ENCODE measurements around the gene GJA8.
"Not testable (repeated sequence)": the region's sequence is repeated elsewhere in the genome, so short reads cannot be mapped to it uniquely, and the experiment has no call there.

GJA8 gene

DNA sequence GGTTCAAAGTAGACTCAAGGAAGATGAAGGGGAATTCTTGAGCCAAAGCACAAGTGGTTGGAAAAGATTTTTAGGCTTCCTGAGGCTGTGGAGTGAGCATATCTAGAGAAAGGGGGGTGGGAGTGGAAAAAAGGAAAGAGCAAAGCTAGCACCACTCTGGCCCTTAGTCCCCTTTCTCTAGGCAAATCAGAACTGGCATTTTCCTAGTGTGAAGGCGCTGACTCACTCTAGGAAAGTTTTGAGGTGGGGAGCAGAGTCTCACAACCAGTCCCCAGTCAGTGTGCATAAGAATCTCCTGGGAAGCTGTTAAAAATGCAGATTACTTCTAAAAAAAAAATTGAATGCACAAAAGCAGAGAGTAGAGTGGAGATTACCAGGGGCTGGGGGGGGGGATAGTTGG is 22.2 kb downstream of the GJA8 start:
- no peak overlapping the region for H3K9ac ChIP-seq
- H3K4me2 ChIP-seq, result no peak overlapping the region
- no peaks in the 10 kb centered on the region for H3K36me3 ChIP-seq
- H3K27me3 ChIP-seq, result no peaks in the 10 kb centered on the region
- peaks cover 6% of the 10 kb centered on the region for H3K4me1 ChIP-seq
- no peak for TF ChIP-seq Cebpa-rat (IDR thresholded peaks at IDR 0.05)
- no peak overlapping the region for H3K27ac ChIP-seq
- no peaks in the 10 kb centered on the region for H3K9me3 ChIP-seq
- H4K20me1 ChIP-seq, result peaks cover 6% of the 10 kb centered on the region; the same call in 1 of the 2 replicates
- no peak overlapping the region for H3K4me3 ChIP-seq

DNA sequence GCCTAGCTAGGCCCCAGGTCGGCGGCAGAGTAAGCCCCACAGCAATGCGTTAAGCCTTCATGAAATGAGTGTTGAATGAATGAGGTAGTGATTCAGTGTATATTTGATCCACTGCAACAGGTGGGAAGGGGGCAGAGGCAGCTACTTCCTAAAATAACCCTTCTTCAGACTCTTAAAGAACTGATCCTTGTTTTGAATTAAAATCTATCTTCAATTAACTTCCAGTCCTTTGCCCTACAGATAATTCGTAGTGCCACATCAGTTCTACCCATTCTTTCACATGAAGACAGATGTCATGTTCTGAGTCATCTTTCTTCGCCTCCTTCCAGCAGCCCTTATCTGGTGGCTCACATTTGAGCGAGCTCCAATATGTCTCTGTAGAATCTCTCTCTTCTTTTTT is 24.6 kb downstream of the GJA8 start:
- H3K4me2 ChIP-seq, H3K36me3 ChIP-seq, H3K9me3 ChIP-seq, H3K27ac ChIP-seq, H3K9ac ChIP-seq, H3K27me3 ChIP-seq, H3K4me3 ChIP-seq: not testable (repeated sequence)
- Histone ChIP-seq H3K4me1 (peaks cover 11% of the 10 kb centered on the region), H4K20me1 (peaks cover 12% of the 10 kb centered on the region; the same call in 1 of the 2 replicates)

DNA sequence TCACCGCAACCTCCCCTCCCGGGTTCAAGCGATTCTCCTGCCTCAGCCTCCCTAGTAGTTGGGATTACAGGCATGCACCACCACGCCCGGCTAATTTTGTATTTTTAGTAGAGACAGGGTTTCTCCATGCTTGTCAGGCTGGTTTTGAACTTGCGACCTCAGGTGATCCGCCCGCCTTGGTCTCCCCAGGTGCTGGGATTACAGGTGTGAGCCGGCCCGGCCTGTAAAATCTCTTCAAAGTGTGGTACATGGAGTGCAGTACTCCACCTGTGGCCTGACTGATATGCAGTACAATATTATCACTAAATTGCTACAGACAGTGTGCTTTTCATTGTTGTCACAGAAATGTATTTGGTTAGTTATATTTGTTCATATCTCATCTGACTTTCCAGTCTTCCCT is 25.1 kb downstream of the GJA8 start:
- H3K9me3 ChIP-seq, H3K27me3 ChIP-seq, H3K9ac ChIP-seq, H3K36me3 ChIP-seq, H3K27ac ChIP-seq, H3K4me3 ChIP-seq, H3K4me2 ChIP-seq: not testable (repeated sequence)
- H4K20me1 ChIP-seq, result peaks cover 12% of the 10 kb centered on the region; the same call in 1 of the 2 replicates
- peaks cover 11% of the 10 kb centered on the region for H3K4me1 ChIP-seq

DNA sequence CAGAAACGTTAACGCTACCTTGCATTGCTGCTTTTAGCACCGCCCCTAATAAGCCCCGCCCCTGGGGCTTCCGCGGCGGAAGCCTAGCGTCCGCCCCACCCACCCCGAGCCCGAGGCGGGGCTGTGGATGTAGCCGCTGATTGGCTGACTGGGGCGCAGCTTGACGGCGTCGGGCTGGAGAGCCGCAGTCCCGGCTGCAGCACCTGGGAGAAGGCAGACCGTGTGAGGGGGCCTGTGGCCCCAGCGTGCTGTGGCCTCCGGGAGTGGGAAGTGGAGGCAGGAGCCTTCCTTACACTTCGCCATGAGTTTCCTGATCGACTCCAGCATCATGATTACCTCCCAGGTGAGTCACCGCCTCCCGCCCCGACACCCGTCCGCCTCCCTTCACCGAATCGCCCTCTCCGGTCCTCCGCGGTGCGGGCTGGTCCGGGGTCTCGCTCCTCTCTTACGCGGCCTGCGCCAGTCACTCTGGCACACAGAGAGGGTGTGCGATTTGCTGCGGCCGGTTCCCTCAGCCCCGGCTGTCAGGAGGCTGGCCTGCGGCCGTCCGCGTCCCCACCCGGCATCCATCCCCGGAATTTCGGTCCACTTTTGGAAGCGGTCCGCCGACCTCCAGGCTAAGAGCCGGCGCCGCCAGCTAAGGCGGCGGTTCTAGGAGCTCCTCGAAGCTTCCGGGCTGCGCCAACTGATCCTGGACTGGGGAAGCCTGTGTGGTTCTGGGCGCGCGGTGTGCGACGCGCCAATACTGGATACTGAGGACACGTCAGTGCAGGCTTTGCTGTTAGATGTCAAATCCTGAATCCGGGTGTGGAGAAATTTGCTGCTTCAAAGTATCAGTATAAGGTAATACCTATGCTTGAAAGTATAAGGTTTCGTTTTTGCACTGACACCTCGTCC is 25.9 kb downstream of the GJA8 start, which contains the start of gene GPR89B:
GPR89B (plus strand) TSS at position 185 of the 897 bp plus-strand sequence; CDS start at position 302, 117 bp downstream.
- not testable (repeated sequence) for H3K9me3 ChIP-seq, H3K27me3 ChIP-seq, H3K36me3 ChIP-seq
- Histone ChIP-seq H3K4me3 (peak within 1 kb of the TSS; percentile 79), H4K20me1 (peaks cover 12% of the 10 kb centered on the region; the same call in 1 of the 2 replicates), H3K4me2 (peak within 1 kb of the TSS; percentile 77), H3K4me1 (peaks cover 11% of the 10 kb centered on the region), H3K27ac (peak within 1 kb of the TSS; percentile 60), H3K9ac (peak within 1 kb of the TSS; percentile 77)

DNA sequence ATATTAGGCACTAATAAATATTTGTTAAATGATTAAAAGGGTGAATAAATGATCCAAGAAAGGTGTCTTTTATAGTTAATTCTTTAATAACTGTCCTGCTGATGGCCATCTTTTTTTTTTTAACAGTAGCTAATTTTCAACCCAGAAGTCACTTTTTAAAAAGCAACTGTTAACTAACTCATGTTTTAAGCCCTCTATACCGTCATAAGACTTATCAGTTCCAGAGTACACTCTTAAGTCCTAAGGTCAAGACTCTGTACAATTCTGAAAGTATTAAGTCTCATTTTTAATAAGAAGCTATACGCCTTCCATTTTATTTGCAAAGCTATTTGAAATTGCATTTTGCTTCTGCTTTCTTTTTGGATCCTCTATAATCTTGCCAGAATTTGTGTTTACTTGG is 28.5 kb downstream of the GJA8 start:
- not testable (repeated sequence) for H3K4me2 ChIP-seq, H3K36me3 ChIP-seq, H3K9me3 ChIP-seq, H3K9ac ChIP-seq, H3K4me3 ChIP-seq, H3K27me3 ChIP-seq, H3K27ac ChIP-seq
- Histone ChIP-seq H4K20me1 (peaks cover 12% of the 10 kb centered on the region; the same call in 1 of the 2 replicates), H3K4me1 (peaks cover 11% of the 10 kb centered on the region)

DNA sequence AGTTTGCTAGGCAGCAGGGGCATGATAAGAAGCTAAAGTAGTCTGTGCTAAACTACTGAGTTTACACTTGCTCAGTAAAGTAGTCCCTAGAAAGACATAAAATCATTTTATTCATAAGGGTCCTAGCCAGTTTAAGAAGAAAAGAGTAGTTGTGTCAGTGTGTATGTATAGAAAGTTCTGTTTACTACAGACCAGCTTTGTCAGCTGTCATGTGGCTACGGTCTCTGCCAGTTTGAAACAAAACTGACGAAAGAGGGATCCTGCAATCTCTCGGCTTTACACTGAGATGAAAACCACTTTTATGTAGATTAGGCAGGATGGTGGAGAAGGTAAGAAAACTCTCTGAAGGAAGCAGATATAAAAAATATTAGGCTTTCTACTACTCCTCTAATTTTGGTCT is 32.7 kb downstream of the GJA8 start:
- H3K9ac ChIP-seq, H3K27me3 ChIP-seq, H3K4me3 ChIP-seq, H4K20me1 ChIP-seq, H3K4me2 ChIP-seq, H3K4me1 ChIP-seq, H3K9me3 ChIP-seq, H3K27ac ChIP-seq: not testable (repeated sequence)
- H3K36me3 ChIP-seq, result peaks cover 16% of the 10 kb centered on the region

DNA sequence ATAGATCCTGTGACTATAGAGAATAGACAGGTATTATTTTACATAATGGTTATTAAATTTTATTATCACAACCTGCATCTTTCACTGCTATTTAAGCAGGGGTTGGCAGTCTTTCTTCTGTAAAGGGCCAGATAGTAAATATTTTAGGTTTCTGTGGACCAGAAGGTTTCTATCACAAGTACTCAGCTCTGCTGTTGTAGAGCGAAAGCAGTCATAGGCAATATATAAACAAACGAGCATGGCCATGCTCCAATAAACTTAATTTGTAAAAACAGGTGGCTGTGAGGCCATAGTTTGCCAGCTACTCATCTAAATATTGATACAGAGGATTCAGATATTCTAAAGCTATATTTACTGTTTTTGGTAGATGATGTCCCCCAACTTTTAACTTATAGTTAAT is 37.9 kb downstream of the GJA8 start:
- H4K20me1 ChIP-seq, H3K27me3 ChIP-seq, H3K4me2 ChIP-seq, H3K9me3 ChIP-seq, H3K27ac ChIP-seq, H3K9ac ChIP-seq, H3K4me1 ChIP-seq, H3K4me3 ChIP-seq: not testable (repeated sequence)
- H3K36me3 ChIP-seq, result peaks cover 16% of the 10 kb centered on the region

DNA sequence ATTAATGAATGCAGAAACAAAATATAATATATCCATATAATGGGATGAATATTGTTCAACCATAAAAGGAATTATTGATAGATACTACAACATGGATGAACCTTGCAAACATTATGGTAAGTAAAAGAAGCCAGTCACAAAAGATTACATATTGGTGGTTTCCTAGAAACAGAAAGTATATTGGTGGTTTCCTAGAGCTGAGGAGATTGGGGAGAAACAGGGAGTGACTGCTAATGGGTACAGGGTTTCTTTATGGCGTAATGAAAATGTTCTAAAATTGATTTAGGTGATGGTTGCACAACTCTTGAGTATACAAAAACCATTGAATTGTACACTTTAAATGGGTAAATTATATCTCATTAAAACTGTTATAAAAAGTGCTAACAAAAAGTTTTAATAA is 40.0 kb downstream of the GJA8 start:
- H3K4me3 ChIP-seq, H3K4me1 ChIP-seq, H3K27me3 ChIP-seq, H4K20me1 ChIP-seq, H3K4me2 ChIP-seq, H3K27ac ChIP-seq, H3K9me3 ChIP-seq, H3K9ac ChIP-seq, H3K36me3 ChIP-seq: not testable (repeated sequence)

DNA sequence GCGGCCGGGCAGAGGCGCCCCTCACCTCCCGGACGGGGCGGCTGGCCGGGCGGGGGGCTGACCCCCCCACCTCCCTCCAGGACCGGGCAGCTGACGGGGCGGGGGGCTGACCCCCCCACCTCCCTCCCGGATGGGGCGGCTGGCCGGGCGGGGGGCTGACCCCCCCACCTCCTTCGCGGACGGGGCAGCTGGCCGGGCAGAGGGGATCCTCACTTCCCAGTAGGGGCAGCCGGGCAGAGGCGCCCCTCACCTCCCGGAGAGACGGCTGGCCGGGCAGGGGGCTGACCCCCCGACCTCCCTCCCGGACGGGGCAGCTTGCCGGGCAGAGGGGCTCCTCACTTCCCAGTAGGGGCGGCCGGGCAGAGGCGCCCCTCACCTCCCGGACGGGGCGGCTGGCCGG is 46.9 kb downstream of the GJA8 start:
- not testable (repeated sequence) for H3K4me3 ChIP-seq, H3K9ac ChIP-seq, H3K27ac ChIP-seq, H3K4me1 ChIP-seq, H3K27me3 ChIP-seq, H3K4me2 ChIP-seq, H4K20me1 ChIP-seq, H3K9me3 ChIP-seq, H3K36me3 ChIP-seq
